Hair follicular keratinocyte (primary cell): ENCODE measurements around the gene PCDHGA11. TPM values are rescaled to one million over a fixed set of nuclear protein-coding genes. Genes with fewer than 3 reads are reported as not detected.

Experiments used
- total RNA-seq: library from RNA; depleted of rRNA; stranded (reverse); fragments of >200 nt; gene quantifications from 2 replicates; pipeline ENCODE4 v1.2.3, GENCODE V29; 2015

PCDHGA11 gene
- total RNA-seq: 0.84 and 0.94 TPM in 2 replicates

DNA sequence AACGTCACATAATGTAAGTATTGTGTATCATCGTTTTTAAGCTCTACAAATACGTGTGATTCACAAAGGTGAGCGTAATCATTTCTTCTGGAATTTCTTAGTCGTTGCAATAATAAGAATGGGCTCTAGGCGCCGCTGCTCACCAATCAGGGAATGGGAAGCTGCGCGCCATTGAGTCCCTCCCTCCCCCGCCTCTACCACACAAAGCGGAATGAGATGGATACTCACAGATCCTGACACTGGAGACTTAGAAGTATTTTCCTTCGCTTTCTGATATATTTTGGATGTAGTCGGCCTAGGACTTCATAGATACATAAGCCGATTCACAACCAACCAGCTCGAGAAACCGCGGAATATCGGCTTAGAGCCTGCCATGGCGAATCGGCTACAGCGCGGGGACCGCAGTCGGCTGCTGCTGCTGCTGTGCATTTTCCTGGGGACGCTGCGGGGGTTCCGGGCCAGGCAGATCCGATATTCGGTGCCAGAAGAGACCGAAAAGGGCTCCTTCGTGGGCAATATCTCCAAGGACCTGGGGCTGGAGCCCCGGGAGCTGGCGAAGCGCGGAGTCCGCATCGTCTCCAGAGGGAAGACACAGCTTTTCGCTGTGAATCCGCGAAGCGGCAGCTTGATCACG lies at the start of gene PCDHGA11:
Gene PCDHGA11 (plus strand): TSS at position 197 of the 634 bp plus-strand sequence. CDS start 177 bp downstream, at position 374.

DNA sequence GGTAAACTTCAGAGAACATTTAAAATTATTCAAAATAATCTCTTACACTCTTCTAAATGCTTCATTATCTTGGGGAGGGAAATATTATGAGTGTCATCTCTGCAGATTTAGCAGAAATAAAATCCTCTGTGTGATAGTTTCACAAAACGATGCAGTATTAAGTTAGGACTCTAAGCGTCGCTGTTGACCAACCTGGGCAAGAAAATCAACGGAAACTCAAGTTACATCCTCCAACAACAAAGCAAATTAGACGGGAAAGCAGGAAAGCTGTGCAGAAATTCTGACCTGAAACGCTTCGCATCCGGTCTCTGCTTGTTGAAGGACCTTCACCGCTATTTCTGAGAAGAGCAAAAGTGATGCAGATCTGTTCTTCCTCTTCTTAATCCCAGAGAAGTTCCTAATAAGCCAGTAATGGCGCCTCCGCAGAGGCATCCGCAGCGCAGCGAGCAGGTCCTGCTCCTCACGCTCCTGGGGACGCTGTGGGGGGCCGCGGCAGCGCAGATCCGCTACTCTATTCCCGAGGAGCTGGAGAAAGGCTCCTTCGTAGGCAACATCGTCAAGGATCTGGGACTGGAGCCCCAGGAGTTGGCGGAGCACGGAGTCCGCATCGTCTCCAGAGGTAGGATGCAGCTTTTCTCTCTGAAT lies 47.1 kb upstream of the PCDHGA11 start, which contains the start of gene PCDHGA6:
Gene PCDHGA6 (plus strand): TSS at position 219 of the 645 bp plus-strand sequence. CDS start 193 bp downstream, at position 412.

DNA sequence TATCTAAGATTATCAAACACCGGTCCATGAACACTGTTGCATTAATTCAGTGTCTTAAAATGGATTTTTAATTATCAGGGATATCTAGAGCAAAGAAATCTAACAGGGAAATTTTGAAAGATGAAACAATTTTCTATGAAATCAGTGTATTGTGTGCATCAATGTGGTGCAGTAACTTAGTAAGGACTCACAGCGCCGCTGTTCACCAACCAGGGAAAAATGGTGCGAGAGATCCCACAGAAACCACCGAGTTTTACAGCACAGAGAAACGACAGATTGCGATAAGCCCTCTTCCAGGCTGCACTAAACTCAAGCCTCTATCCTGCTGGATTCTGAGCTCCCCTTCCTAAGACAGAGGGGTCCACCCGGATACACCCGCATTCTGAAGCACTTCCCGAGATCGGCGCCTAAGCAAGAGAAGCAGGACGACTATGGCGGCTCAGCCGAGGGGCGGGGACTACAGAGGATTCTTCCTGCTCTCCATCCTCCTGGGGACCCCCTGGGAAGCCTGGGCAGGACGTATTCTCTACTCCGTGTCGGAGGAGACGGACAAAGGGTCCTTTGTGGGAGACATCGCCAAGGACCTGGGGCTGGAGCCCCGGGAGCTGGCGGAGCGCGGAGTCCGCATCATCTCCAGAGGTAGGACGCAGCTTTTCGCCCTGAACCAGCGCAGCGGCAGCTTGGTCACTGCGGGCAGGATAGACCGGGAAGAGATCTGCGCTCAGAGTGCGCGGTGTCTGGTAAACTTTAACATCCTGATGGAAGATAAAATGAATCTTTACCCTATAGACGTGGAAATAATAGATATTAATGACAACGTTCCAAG lies 38.2 kb upstream of the PCDHGA11 start, which contains the start of gene PCDHGA7:
Gene PCDHGA7 (plus strand): TSS at position 274 of the 826 bp plus-strand sequence. CDS start 158 bp downstream, at position 432.

DNA sequence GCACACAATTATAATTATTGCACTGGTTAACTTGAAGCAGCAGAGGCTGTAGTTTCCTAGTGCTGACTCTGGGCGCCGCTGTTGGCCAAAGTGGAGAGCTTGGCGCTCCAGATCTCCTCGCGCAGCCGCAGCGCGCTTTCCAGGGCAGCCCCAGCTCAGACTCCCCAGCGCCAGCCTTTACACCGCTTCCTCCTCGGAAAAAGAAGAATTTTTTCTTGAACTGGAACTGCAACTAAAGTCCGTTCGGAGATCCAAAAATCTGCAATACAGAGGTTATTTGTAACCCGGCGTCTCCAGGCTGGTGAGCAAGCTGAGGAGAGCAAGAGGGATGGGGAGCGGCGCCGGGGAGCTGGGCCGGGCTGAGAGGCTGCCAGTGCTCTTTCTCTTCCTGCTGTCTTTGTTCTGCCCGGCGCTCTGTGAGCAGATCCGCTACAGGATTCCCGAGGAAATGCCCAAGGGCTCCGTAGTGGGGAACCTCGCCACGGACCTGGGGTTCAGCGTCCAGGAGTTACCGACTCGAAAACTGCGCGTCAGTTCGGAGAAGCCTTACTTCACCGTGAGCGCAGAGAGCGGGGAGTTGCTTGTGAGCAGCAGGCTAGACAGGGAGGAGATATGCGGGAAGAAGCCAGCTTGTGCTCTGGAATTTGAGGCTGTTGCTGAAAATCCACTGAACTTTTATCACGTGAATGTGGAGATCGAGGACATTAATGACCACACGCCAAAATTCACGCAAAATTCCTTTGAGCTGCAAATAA lies 33.1 kb upstream of the PCDHGA11 start, which contains the start of gene PCDHGB4:
Gene PCDHGB4 (plus strand): TSS at position 142 of the 755 bp plus-strand sequence. CDS start 187 bp downstream, at position 329.

DNA sequence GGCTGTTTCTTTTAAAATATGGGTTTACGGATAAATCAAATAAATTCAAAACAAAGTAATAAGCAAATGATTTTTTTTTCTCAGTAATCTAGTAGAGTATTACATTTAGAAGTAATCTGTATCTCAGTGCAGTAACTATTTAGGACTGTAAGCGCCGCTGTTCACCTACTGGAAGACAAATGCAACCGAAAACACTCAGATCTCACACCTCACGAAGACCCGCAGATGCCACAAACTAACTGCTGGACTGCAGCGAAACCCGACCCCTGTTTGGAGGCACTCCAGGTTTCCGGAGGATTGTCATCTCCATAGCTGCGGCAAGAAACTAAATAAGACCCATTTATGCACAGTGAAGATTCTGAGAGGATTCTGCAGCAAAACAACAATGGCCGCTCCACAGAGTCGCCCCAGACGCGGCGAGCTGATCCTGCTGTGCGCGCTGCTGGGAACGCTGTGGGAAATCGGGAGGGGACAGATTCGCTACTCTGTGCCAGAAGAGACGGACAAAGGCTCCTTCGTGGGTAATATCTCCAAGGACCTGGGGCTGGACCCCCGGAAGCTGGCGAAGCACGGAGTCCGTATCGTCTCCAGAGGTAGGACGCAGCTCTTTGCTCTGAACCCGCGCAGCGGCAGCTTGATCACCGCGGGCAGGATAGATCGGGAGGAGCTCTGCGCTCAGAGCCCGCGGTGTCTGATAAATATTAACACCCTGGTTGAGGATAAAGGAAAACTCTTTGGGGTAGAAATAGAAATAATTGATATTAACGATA lies 28.2 kb upstream of the PCDHGA11 start, which contains the start of gene PCDHGA8:
Gene PCDHGA8 (plus strand): TSS at position 205 of the 770 bp plus-strand sequence. CDS start 181 bp downstream, at position 386.

DNA sequence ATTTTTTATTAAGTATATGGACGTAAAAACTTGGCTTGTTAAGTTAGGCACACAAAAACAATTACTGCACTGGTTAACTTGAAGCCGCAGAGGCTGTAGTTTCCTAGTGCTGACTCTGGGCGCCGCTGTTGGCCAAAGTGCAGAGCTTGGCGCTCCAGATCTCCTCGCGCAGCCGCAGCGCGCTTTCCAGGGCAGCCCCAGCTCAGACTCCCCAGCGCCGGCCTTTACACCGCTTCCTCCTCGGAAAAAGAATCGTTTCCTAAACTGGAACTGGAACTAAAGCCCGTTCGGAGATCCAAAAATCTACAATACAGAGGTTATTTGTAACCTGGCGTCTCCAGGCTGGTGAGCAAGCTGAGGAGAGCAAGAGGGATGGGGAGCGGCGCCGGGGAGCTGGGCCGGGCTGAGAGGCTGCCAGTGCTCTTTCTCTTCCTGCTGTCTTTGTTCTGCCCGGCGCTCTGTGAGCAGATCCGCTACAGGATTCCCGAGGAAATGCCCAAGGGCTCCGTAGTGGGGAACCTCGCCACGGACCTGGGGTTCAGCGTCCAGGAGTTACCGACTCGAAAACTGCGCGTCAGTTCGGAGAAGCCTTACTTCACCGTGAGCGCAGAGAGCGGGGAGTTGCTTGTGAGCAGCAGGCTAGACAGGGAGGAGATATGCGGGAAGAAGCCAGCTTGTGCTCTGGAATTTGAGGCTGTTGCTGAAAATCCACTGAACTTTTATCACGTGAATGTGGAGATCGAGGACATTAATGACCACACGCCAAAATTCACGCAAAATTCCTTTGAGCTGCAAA lies 22.9 kb upstream of the PCDHGA11 start, which contains the start of gene PCDHGB5:
Gene PCDHGB5 (plus strand): TSS at position 192 of the 796 bp plus-strand sequence. CDS start 181 bp downstream, at position 373.

DNA sequence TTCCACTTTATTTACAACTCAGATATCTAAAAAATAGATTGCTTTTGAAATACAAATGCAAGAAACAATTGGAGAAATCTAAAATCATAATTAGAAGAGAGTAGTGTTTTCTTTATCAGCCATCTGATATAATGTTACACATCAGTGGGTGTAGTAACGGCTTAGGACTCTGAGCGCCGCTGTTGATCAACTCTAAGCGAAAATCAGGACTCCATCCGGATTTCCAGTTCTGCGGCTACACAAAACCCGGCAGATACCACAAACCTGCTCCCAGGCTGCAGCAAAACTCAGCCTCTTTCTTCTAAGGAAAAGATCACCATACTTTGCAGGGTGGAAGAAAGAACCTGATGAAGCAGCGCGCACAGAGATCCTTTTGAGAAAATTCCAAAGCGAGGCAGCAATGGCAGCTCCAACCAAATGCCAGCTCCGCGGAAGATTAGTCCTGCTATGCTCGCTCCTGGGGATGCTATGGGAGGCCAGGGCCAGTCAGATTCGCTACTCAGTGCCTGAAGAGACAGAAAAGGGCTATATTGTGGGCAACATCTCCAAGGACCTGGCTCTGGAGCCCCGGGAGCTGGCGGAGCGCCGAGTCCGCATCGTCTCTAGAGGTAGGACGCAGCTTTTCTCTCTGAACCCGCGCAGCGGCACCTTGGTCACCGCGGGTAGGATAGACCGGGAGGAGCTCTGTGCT lies 18.2 kb upstream of the PCDHGA11 start, which contains the start of gene PCDHGA9:
Gene PCDHGA9 (plus strand): TSS at position 226 of the 691 bp plus-strand sequence. CDS start 175 bp downstream, at position 401.

DNA sequence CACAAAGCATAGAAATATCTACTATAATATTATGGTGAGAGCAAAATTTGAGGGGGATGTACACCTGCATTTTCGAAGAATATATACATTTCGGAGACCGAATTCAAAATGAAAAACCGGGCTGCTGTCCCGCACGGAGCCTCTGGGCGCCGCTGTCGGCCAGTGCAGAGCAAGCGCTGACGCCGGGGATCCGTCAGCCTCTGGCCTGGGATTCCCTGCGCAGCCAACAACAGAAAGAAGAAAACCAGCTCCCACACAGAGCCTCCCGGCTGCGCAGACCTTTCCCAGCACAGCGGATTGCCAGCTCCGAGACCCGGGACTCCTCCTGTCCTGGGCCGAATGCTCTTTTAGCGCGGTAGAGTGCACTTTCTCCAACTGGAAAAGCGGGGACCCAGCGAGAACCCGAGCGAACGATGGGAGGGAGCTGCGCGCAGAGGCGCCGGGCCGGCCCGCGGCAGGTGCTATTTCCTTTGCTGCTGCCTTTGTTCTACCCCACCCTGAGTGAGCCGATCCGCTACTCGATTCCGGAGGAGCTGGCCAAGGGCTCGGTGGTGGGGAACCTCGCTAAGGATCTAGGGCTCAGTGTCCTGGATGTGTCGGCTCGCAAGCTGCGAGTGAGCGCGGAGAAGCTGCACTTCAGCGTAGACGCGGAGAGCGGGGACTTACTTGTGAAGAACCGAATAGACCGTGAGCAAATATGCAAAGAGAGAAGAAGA lies 12.9 kb upstream of the PCDHGA11 start, which contains the start of gene PCDHGB6:
Gene PCDHGB6 (plus strand): TSS at position 232 of the 716 bp plus-strand sequence. CDS start 182 bp downstream, at position 414.

DNA sequence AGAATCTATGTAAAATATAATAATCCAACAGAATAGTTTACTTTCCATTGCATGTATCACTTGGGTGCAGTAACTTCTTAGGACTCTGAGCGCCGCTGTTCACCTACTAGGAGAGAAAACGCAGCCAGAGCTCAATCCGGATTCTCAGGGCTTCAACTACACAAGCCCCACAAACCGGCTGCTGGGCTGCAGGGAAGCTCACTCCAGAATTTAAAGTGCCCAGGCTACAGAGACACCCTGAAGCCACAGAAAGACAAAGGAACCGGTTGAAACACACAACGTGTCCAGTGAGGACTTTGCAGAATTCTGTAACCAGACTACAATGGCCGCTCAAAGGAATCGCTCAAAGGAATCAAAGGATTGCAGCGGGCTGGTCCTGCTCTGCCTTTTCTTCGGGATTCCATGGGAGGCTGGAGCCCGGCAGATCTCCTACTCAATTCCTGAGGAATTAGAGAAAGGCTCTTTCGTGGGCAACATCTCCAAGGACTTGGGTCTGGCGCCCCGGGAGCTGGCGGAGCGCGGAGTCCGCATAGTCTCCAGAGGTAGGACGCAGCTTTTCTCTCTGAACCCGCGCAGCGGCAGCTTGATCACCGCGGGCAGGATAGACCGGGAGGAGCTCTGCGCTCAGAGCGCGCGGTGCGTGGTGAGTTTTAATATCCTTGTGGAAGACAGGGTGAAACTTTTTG lies 7.9 kb upstream of the PCDHGA11 start, which contains the start of gene PCDHGA10:
Gene PCDHGA10 (plus strand): TSS at position 134 of the 686 bp plus-strand sequence. CDS start 189 bp downstream, at position 323.

DNA sequence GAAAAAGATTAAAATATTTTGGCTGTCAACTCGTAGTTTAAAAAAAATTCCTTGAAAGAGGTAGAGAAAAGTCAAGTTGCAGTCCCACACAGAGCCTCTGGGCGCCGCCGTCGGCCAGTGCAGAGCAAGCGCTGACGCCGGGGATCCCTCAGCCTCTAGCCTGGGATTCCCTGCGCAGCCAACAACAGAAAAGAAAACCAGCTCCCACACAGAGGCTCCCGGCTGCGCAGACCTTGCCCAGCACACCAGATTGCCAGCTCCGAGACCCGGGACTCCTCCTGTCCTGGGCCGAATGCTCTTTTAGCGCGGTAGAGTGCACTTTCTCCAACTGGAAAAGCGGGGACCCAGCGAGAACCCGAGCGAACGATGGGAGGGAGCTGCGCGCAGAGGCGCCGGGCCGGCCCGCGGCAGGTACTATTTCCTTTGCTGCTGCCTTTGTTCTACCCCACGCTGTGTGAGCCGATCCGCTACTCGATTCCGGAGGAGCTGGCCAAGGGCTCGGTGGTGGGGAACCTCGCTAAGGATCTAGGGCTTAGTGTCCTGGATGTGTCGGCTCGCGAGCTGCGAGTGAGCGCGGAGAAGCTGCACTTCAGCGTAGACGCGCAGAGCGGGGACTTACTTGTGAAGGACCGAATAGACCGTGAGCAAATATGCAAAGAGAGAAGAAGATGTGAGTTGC lies 3.2 kb upstream of the PCDHGA11 start, which contains the start of gene PCDHGB7:
Gene PCDHGB7 (plus strand): TSS at position 184 of the 679 bp plus-strand sequence. CDS start 183 bp downstream, at position 367.

DNA sequence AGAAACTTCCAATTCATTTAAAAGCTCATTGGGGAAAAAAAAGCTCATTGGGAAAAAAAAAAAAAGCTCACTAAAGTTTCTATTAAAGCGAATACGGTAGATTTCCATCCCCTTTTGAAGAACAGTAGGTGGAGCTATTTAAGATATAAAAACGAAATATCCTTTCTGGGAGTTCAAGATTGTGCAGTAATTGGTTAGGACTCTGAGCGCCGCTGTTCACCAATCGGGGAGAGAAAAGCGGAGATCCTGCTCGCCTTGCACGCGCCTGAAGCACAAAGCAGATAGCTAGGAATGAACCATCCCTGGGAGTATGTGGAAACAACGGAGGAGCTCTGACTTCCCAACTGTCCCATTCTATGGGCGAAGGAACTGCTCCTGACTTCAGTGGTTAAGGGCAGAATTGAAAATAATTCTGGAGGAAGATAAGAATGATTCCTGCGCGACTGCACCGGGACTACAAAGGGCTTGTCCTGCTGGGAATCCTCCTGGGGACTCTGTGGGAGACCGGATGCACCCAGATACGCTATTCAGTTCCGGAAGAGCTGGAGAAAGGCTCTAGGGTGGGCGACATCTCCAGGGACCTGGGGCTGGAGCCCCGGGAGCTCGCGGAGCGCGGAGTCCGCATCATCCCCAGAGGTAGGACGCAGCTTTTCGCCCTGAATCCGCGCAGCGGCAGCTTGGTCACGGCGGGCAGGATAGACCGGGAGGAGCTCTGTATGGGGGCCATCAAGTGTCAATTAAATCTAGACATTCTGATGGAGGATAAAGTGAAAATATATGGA lies 9.7 kb downstream of the PCDHGA11 start, which contains the start of gene PCDHGA12:
Gene PCDHGA12 (plus strand): TSS at position 176 of the 782 bp plus-strand sequence. CDS start 253 bp downstream, at position 429.

Other genes starting within 250 kb of the PCDHGA11 start
- not detected in 2 replicates for gene PCDHB7, start 248.4 kb upstream of the PCDHGA11 start, total RNA-seq
- not detected in 2 replicates for gene PCDHB8, start 243.3 kb upstream of the PCDHGA11 start, total RNA-seq
- 0.16 TPM in 1 of 2 replicates, not detected in the other for gene PCDHB16, start 238.7 kb upstream of the PCDHGA11 start, total RNA-seq
- 0.08 TPM in 1 of 2 replicates, not detected in the other for gene PCDHB9, start 233.9 kb upstream of the PCDHGA11 start, total RNA-seq
- gene PCDHB10, start 228.7 kb upstream of the PCDHGA11 start, total RNA-seq: under 0.01 and 0.04 TPM in 2 replicates
- not detected in 2 replicates for gene PCDHB11, start 221.4 kb upstream of the PCDHGA11 start, total RNA-seq
- not detected in 2 replicates for gene PCDHB12, start 212.3 kb upstream of the PCDHGA11 start, total RNA-seq
- gene PCDHB13, start 207.1 kb upstream of the PCDHGA11 start, total RNA-seq: not detected in 2 replicates
- gene PCDHB14, start 197.7 kb upstream of the PCDHGA11 start, total RNA-seq: 0.04 TPM in 1 of 2 replicates, not detected in the other
- 0.04 and 0.08 TPM in 2 replicates for gene PCDHB15, start 175.7 kb upstream of the PCDHGA11 start, total RNA-seq
- gene SLC25A2, start 117.0 kb upstream of the PCDHGA11 start, total RNA-seq: not detected in 2 replicates
- 28.9 and 35.5 TPM in 2 replicates for gene TAF7, start 100.3 kb upstream of the PCDHGA11 start, total RNA-seq
- gene PCDHGA1, start 90.5 kb upstream of the PCDHGA11 start, total RNA-seq: not detected in 2 replicates
- 0.04 and 0.55 TPM in 2 replicates for gene PCDHGA2, start 82.3 kb upstream of the PCDHGA11 start, total RNA-seq
- gene PCDHGA3, start 77.2 kb upstream of the PCDHGA11 start, total RNA-seq: 0.04 and 0.08 TPM in 2 replicates
- gene PCDHGB1, start 71.0 kb upstream of the PCDHGA11 start, total RNA-seq: 0.23 and 0.38 TPM in 2 replicates
- gene PCDHGA4, start 66.0 kb upstream of the PCDHGA11 start, total RNA-seq: 0.08 and 0.15 TPM in 2 replicates
- gene PCDHGB2, start 61.1 kb upstream of the PCDHGA11 start, total RNA-seq: 0.08 and 0.23 TPM in 2 replicates
- under 0.01 TPM in 1 of 2 replicates, not detected in the other for gene PCDHGA5, start 56.9 kb upstream of the PCDHGA11 start, total RNA-seq
- 0.31 and 0.46 TPM in 2 replicates for gene PCDHGB3, start 50.8 kb upstream of the PCDHGA11 start, total RNA-seq
- gene PCDHGA6, start 47.2 kb upstream of the PCDHGA11 start, total RNA-seq: 0.15 and 0.16 TPM in 2 replicates
- gene PCDHGA7, start 38.3 kb upstream of the PCDHGA11 start, total RNA-seq: 0.11 and 0.86 TPM in 2 replicates
- gene PCDHGB4, start 33.4 kb upstream of the PCDHGA11 start, total RNA-seq: 1.5 and 3.7 TPM in 2 replicates
- 0.08 and 0.39 TPM in 2 replicates for gene PCDHGA8, start 28.4 kb upstream of the PCDHGA11 start, total RNA-seq
- 3.3 and 5.9 TPM in 2 replicates for gene PCDHGB5, start 23.1 kb upstream of the PCDHGA11 start, total RNA-seq
- gene PCDHGA9, start 18.3 kb upstream of the PCDHGA11 start, total RNA-seq: 0.53 and 0.70 TPM in 2 replicates
- gene PCDHGB6, start 13.0 kb upstream of the PCDHGA11 start, total RNA-seq: 0.61 and 0.70 TPM in 2 replicates
- gene PCDHGA10, start 8.1 kb upstream of the PCDHGA11 start, total RNA-seq: 1.3 and 1.6 TPM in 2 replicates
- gene PCDHGB7, start 3.4 kb upstream of the PCDHGA11 start, total RNA-seq: 1.3 and 2.3 TPM in 2 replicates
- 1.6 and 4.0 TPM in 2 replicates for gene PCDHGA12, start 9.5 kb downstream of the PCDHGA11 start, total RNA-seq
- gene PCDHGC3, start 54.9 kb downstream of the PCDHGA11 start, total RNA-seq: 21.8 and 60.9 TPM in 2 replicates
- gene PCDHGC4, start 64.0 kb downstream of the PCDHGA11 start, total RNA-seq: 0.19 and 0.31 TPM in 2 replicates
- 1.2 and 5.0 TPM in 2 replicates for gene PCDHGC5, start 68.0 kb downstream of the PCDHGA11 start, total RNA-seq
- gene DIAPH1, start 197.9 kb downstream of the PCDHGA11 start, total RNA-seq: 99.0 and 100 TPM in 2 replicates
- 51.6 and 61.5 TPM in 2 replicates for gene HDAC3, start 215.8 kb downstream of the PCDHGA11 start, total RNA-seq
- gene RELL2, start 215.9 kb downstream of the PCDHGA11 start, total RNA-seq: 5.6 and 15.1 TPM in 2 replicates
- gene FCHSD1, start 230.4 kb downstream of the PCDHGA11 start, total RNA-seq: 9.1 and 20.4 TPM in 2 replicates